Stimulated activated memory B cell treated with anti-CD40 and anti-IgM and Interleukin-4, amounts not matched to agents 10 μg/mL and 1 μg/mL and 100 μg/mL, for 72 hours (primary cell): ENCODE data around the gene CERS1.

Source experiments
- ATAC-seq: fragments of 150-1000 bp; cut with Tn5 transposase; 2 replicates; pipeline ENCODE4 v1.10.0; 2021
- H3K27ac Mint-ChIP-seq: one replicate; pipeline ENCODE4 v1.8.0; 2022; ENCODE audit warnings: mild to moderate bottlenecking, mixed read lengths
- H3K27me3 Mint-ChIP-seq: one replicate; pipeline ENCODE4 v1.8.0; 2022; ENCODE audit warnings: mixed read lengths
- H3K36me3 Mint-ChIP-seq: one replicate; pipeline ENCODE4 v1.8.0; 2022; ENCODE audit warnings: mixed read lengths
- H3K4me1 Mint-ChIP-seq: one replicate; pipeline ENCODE4 v1.8.0; 2022; ENCODE audit warnings: mixed read lengths
- H3K4me3 Mint-ChIP-seq: one replicate; pipeline ENCODE4 v1.8.0; 2022; ENCODE audit warnings: mild to moderate bottlenecking, moderate library complexity, mixed read lengths
- H3K9me3 Mint-ChIP-seq: one replicate; pipeline ENCODE4 v1.8.0; 2022; ENCODE audit warnings: mixed read lengths

The CERS1 gene

GRCh38 chr19:18850471-18851375 lies 45.2 kb downstream of the CERS1 start:
- peaks cover 51% of the 10 kb centered on the region for H3K36me3 Mint-ChIP-seq
- H3K4me1 Mint-ChIP-seq: peaks cover 56% of the 10 kb centered on the region
- H3K27ac Mint-ChIP-seq: peak overlapping the region; percentile 86
- no peak for ATAC-seq
- H3K4me3 Mint-ChIP-seq: peak overlapping the region; percentile 72
- H3K9me3 Mint-ChIP-seq: no peaks in the 10 kb centered on the region
- H3K27me3 Mint-ChIP-seq: no peaks in the 10 kb centered on the region

- Mint-ChIP-seq H3K9me3 (no peaks in the 10 kb centered on the region), H3K4me3 (peak overlapping the region; percentile 72), H3K36me3 (peaks cover 44% of the 10 kb centered on the region), H3K27ac (peak overlapping the region; percentile 86), H3K27me3 (no peaks in the 10 kb centered on the region), H3K4me1 (peaks cover 64% of the 10 kb centered on the region)
- peak; percentile 75 for ATAC-seq
Observed at GRCh38 chr19:18849838-18850400, 46.0 kb downstream of the CERS1 start.

- H3K4me1 Mint-ChIP-seq: peaks cover 72% of the 10 kb centered on the region
- H3K36me3 Mint-ChIP-seq: peaks cover 36% of the 10 kb centered on the region
- H3K27me3 Mint-ChIP-seq: no peaks in the 10 kb centered on the region
- H3K9me3 Mint-ChIP-seq: no peaks in the 10 kb centered on the region
- peak overlapping the region; percentile 72 for H3K4me3 Mint-ChIP-seq
- peak; percentile 82 for ATAC-seq
- peak overlapping the region; percentile 86 for H3K27ac Mint-ChIP-seq
Observed at GRCh38 chr19:18848878-18849661, 46.9 kb downstream of the CERS1 start.

- Mint-ChIP-seq H3K27ac (peak overlapping the region; percentile 86), H3K27me3 (no peaks in the 10 kb centered on the region), H3K9me3 (no peaks in the 10 kb centered on the region), H3K4me1 (peaks cover 85% of the 10 kb centered on the region), H3K4me3 (peak overlapping the region; percentile 17), H3K36me3 (peaks cover 23% of the 10 kb centered on the region)
- no peak for ATAC-seq
Observed at GRCh38 chr19:18847549-18848463, 48.2 kb downstream of the CERS1 start.

GRCh38 chr19:18846862-18847548 lies 49.0 kb downstream of the CERS1 start:
- Mint-ChIP-seq H3K4me1 (peaks cover 89% of the 10 kb centered on the region), H3K9me3 (no peaks in the 10 kb centered on the region), H3K4me3 (peak overlapping the region; percentile 17), H3K27me3 (no peaks in the 10 kb centered on the region), H3K36me3 (peaks cover 18% of the 10 kb centered on the region), H3K27ac (peak overlapping the region; percentile 60)
- ATAC-seq: peak; percentile 60

- H3K36me3 Mint-ChIP-seq: peaks cover 10% of the 10 kb centered on the region
- H3K4me3 Mint-ChIP-seq: no peak overlapping the region
- peaks cover 97% of the 10 kb centered on the region for H3K4me1 Mint-ChIP-seq
- H3K27ac Mint-ChIP-seq: no peak overlapping the region
- H3K9me3 Mint-ChIP-seq: no peaks in the 10 kb centered on the region
- H3K27me3 Mint-ChIP-seq: no peaks in the 10 kb centered on the region
- no peak for ATAC-seq
Observed at GRCh38 chr19:18845961-18846360, 50.0 kb downstream of the CERS1 start.

- no peak overlapping the region for H3K4me3 Mint-ChIP-seq
Observed at GRCh38 chr19:18844806-18845329, 51.1 kb downstream of the CERS1 start.

GRCh38 chr19:18843960-18844359 lies 52.0 kb downstream of the CERS1 start:
- Mint-ChIP-seq H3K4me1 (peaks cover 97% of the 10 kb centered on the region), H3K27ac (peak overlapping the region; percentile 4), H3K36me3 (peaks cover 2% of the 10 kb centered on the region), H3K4me3 (no peak overlapping the region), H3K9me3 (no peaks in the 10 kb centered on the region), H3K27me3 (no peaks in the 10 kb centered on the region)
- no peak for ATAC-seq

More at GRCh38 chr19:18844806-18845329, 51.1 kb downstream of the CERS1 start:
- peaks cover 97% of the 10 kb centered on the region for H3K4me1 Mint-ChIP-seq
- H3K27ac Mint-ChIP-seq: no peak overlapping the region
- H3K36me3 Mint-ChIP-seq: no peaks in the 10 kb centered on the region
- H3K9me3 Mint-ChIP-seq: no peaks in the 10 kb centered on the region
- no peaks in the 10 kb centered on the region for H3K27me3 Mint-ChIP-seq
- ATAC-seq: no peak

- peaks cover 97% of the 10 kb centered on the region for H3K4me1 Mint-ChIP-seq
- H3K9me3 Mint-ChIP-seq: no peaks in the 10 kb centered on the region
- peaks cover 15% of the 10 kb centered on the region for H3K36me3 Mint-ChIP-seq
- H3K27me3 Mint-ChIP-seq: no peaks in the 10 kb centered on the region
- no peak overlapping the region for H3K27ac Mint-ChIP-seq
- ATAC-seq: no peak
- peak overlapping the region; percentile 49 for H3K4me3 Mint-ChIP-seq
Observed at GRCh38 chr19:18842166-18842565, 53.8 kb downstream of the CERS1 start.

- Mint-ChIP-seq H3K4me1 (peaks cover 97% of the 10 kb centered on the region), H3K4me3 (no peak overlapping the region), H3K27me3 (no peaks in the 10 kb centered on the region), H3K9me3 (no peaks in the 10 kb centered on the region), H3K36me3 (peaks cover 18% of the 10 kb centered on the region), H3K27ac (no peak overlapping the region)
- ATAC-seq: no peak
Observed at GRCh38 chr19:18841400-18841799, 54.6 kb downstream of the CERS1 start.

- no peak for ATAC-seq
- Mint-ChIP-seq H3K4me1 (peaks cover 97% of the 10 kb centered on the region), H3K36me3 (peaks cover 22% of the 10 kb centered on the region), H3K4me3 (no peak overlapping the region), H3K9me3 (no peaks in the 10 kb centered on the region), H3K27ac (no peak overlapping the region), H3K27me3 (no peaks in the 10 kb centered on the region)
Observed at GRCh38 chr19:18840288-18841267, 55.4 kb downstream of the CERS1 start.

GRCh38 chr19:18839465-18840287 lies 56.3 kb downstream of the CERS1 start:
- peaks cover 97% of the 10 kb centered on the region for H3K4me1 Mint-ChIP-seq
- peaks cover 30% of the 10 kb centered on the region for H3K36me3 Mint-ChIP-seq
- peak overlapping the region; percentile 60 for H3K27ac Mint-ChIP-seq
- no peaks in the 10 kb centered on the region for H3K27me3 Mint-ChIP-seq
- no peak for ATAC-seq
- no peaks in the 10 kb centered on the region for H3K9me3 Mint-ChIP-seq
- no peak overlapping the region for H3K4me3 Mint-ChIP-seq
